Fibroblast of lung (primary cell): ENCODE results near the gene RALY.

Source experiments
- EZH2 ChIP-seq: IDR thresholded peaks from 2 replicates; pipeline ENCODE4 v1.5.1; 2012; ENCODE audit warnings: low read length, control low read depth, mild to moderate bottlenecking; ENCODE audit errors: missing control alignments
- TF ChIP-seq, protein P1 (sequence below), 2 donors: IDR thresholded peaks in 1 of 2; conservative IDR thresholded peaks in 1 of 2; 1 replicate in 1 of 2; 2 replicates in 1 of 2; pipeline ENCODE4 v1.5.1; 2011 to 2012; ENCODE audit warnings: low read length in 2 of 2, control low read depth in 1 of 2, inconsistent platforms in 1 of 2, low read depth in 1 of 2, mild to moderate bottlenecking in 1 of 2

DNA sequence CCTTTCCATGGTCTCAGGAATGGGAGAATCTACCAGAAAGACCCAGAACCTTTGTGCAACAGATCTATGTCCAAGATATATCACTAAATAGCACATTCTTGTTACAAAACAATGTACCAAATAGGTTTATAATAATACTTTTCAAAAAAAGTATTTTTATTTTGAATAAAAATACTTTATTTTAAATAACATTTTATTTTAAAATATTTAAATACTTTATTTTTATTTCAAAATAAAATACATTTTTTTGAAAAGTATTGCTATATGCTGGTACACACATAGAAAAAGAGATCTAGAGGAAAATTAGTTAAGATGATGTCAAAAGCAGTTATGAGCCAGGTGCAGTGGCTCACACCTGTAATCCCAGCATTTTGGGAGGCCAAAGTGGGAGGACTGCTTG, 16.8 kb upstream of the RALY start:
- TF ChIP-seq, protein P1, sequence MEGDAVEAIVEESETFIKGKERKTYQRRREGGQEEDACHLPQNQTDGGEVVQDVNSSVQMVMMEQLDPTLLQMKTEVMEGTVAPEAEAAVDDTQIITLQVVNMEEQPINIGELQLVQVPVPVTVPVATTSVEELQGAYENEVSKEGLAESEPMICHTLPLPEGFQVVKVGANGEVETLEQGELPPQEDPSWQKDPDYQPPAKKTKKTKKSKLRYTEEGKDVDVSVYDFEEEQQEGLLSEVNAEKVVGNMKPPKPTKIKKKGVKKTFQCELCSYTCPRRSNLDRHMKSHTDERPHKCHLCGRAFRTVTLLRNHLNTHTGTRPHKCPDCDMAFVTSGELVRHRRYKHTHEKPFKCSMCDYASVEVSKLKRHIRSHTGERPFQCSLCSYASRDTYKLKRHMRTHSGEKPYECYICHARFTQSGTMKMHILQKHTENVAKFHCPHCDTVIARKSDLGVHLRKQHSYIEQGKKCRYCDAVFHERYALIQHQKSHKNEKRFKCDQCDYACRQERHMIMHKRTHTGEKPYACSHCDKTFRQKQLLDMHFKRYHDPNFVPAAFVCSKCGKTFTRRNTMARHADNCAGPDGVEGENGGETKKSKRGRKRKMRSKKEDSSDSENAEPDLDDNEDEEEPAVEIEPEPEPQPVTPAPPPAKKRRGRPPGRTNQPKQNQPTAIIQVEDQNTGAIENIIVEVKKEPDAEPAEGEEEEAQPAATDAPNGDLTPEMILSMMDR (conservative IDR thresholded peaks at IDR 0.05 in 1 of 2, IDR thresholded peaks at IDR 0.05 in 1 of 2; ENCODE audit: low read depth in 1 of 2, low read length in 2 of 2) = no peak
- no peak for TF ChIP-seq EZH2
